ENCODE measurements around the gene CFAP43.
"Not testable (repeated sequence)": the region's sequence is repeated elsewhere in the genome, so short reads cannot be mapped to it uniquely, and the experiment has no call there.

CFAP43 gene

GRCh38 chr10:104220522-104220921 lies 11.6 kb downstream of the CFAP43 start:
- no peak for DNase-seq (ENCODE audit: low read depth, low spot score)

- DNase-seq (ENCODE audit: low read depth, low spot score), result no peak
Measured at GRCh38 chr10:104218751-104219150, 13.4 kb downstream of the CFAP43 start.

- DNase-seq (ENCODE audit: low read depth, low spot score), result no peak
Measured at GRCh38 chr10:104216631-104217030, 15.5 kb downstream of the CFAP43 start.

DNA sequence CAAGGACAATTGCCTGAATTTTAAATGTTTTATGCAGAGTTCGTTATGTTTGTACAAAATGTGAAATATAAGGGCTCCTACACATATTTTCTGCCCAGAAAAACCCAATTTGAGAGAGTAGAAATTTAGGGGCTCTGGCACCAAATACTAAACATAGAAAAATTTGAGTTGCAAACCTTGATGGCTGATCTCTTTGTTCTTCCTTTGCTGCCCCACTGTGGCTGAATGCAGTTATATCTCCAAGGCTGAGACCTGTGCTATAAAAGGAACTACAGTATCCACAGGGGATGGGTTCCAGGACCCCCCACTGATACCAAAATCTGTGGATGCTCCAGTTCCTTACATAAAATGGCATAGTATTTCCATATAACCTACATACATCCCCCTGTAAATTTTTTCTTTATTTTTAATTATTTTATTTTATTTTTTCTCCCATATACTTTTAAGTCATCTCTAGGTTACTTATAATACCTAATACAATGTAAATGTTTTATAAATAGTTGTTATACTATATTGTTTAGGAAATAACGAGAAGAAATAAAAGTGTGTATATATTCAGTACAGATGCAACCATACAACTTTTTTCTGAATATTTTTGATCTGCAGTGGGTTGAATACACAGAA lies 22.5 kb downstream of the CFAP43 start:
- DNase-seq (ENCODE audit: low read depth, low spot score), result peak; percentile 6

- no peak for DNase-seq (ENCODE audit: low read depth, low spot score)
Measured at GRCh38 chr10:104208730-104209129, 23.4 kb downstream of the CFAP43 start.

DNA sequence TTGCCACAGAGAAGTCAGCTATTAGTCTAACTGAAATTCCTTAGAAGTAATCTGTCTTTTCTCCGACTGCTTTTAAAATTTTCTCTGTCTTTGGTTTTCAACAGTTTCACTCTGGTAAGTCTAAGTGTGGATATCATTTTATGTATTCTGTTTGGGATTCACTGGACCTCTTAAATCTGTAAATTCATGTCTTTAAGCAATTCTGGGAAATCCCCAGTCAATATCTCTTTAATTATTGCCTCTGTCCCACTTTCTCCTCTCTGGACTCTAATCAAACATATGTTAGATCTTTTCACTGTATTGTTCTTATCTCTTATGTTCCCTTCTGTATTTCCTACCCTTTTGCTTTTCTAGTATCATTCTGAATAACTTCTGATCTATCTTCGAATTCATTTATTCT lies 29.9 kb downstream of the CFAP43 start:
- no peak for DNase-seq (ENCODE audit: low read depth, low spot score)

DNA sequence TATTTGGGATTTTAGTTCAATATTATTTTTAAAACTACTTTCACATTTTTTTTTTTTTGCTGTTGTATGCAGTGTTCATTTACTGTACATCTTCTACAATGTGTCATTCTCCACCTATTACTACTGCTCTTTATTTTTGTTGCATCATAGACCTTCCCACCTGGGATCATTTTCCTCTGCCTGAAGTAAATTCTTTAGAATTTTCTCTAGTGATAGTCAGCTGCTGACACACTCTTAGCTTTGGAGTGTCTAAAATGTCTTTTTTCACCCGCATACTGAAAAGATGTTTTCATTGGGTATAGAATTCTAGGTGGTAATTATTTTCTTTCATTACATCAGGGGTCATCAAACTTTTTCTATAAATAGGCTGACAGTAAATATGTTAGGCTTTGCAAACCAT lies 30.5 kb downstream of the CFAP43 start:
- DNase-seq (ENCODE audit: low read depth, low spot score), result no peak

DNA sequence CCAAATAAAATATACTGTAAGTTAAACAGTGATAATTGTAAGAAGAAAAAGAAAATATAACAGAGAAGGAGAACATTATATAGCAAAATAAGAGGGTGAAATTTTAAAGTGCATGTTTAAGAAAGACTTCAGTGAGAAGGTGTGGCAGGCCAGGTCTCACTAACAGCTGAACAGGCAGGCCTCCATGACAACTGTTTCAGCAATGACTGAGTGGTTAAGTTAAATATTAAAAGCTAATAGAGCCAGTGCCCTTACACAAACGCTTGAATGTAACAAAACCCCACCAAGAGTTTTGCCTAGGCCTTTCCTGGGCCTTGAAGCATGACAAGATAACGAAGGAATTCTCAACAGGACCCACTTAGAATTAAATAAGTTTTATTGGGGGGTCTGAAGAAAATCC lies 32.6 kb downstream of the CFAP43 start:
- no peak for DNase-seq (ENCODE audit: low read depth, low spot score)

- no peak for DNase-seq (ENCODE audit: low read depth, low spot score)
Measured at GRCh38 chr10:104197364-104197763, 34.8 kb downstream of the CFAP43 start.

- DNase-seq (ENCODE audit: low read depth, low spot score), result no peak
Measured at GRCh38 chr10:104195706-104196105, 36.5 kb downstream of the CFAP43 start.

GRCh38 chr10:104193787-104194186 lies 38.4 kb downstream of the CFAP43 start:
- DNase-seq (ENCODE audit: low read depth, low spot score), result no peak

GRCh38 chr10:104190695-104191094 lies 41.5 kb downstream of the CFAP43 start:
- DNase-seq (ENCODE audit: low read depth, low spot score), result no peak

DNA sequence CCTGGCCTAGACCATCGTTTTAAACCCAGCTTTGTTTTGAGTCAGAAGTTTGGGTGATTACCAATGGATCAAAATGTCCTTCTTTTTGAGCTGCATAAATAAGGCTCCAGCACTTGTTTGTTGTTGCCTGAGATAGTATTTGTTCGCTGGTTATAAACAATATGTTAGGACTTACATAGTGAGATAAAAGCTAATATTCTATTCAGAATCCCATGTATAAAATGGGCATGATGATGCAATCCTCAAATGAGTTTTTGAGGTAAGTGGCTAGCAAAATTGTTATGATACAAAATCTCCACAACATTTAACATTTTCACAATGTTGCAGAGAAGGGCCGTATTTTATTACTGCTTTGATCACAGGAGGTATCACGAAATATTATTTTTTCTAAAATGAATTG lies 48.5 kb downstream of the CFAP43 start:
- no peak for DNase-seq (ENCODE audit: low read depth, low spot score)

- DNase-seq (ENCODE audit: low read depth, low spot score), result not testable (repeated sequence)
Measured at GRCh38 chr10:104174136-104174535, 58.0 kb downstream of the CFAP43 start.

- DNase-seq (ENCODE audit: low read depth, low spot score), result no peak
Measured at GRCh38 chr10:104170610-104171254, 61.4 kb downstream of the CFAP43 start.

DNA sequence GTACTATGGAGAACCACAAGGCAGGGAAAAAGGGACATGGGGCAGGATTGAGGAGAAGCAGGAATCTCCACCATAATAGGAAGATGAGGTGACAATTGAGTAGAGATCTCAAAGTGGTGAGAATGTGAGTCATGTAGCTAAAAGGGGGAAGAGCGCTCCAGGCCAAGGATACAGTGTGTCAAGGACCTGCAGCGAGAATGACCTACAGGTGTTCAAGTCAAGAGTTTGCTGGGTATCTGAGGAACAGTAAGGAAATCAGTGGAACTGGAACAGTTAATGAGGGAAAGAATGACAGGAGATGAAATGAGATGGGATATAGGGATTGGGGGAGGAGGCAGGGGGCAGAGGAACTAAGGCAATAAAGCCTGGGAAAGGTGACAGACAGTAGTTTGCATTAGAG lies 76.6 kb downstream of the CFAP43 start:
- no peak for DNase-seq (ENCODE audit: low read depth, low spot score)

DNA sequence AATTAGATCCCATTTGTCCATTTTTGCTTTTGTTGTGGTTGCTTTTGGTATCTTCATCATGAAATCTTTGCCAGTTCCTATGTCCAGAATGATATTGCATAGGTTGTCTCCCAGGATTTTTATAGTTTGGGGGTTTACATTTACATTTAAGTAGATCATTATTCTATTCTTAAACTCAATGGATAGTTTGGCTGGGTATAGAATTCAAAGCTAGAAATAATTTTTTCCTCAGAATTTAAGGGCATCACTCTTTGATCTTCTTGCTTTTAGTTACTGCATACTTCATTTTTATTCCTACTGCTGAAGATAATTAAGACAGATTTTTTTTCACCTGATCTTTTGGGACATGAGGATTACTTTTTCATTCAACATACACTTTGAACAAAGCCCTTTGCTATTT lies 80.4 kb downstream of the CFAP43 start:
- DNase-seq (ENCODE audit: low read depth, low spot score), result no peak

DNA sequence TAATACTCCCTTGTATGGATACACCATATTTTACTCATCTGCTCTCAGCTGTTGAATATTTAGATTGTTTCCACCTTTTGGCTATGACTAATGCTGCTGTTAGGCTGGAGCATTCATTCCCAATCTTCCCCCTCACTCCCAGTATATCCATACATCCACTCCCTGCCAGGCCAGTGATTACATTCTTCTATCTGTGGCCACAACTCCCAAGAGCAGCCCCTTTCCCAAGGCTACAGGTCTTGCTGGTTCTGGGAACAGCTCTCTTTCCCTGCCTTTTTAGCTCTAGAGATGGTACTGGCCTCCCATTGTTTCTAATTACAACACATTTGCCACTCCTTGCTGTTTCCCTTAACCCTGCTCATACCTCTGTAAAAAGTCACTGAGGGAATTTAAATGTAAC lies 82.0 kb downstream of the CFAP43 start:
- DNase-seq (ENCODE audit: low read depth, low spot score), result no peak

GRCh38 chr10:104146882-104147281 lies 85.3 kb downstream of the CFAP43 start:
- DNase-seq (ENCODE audit: low read depth, low spot score), result no peak

DNA sequence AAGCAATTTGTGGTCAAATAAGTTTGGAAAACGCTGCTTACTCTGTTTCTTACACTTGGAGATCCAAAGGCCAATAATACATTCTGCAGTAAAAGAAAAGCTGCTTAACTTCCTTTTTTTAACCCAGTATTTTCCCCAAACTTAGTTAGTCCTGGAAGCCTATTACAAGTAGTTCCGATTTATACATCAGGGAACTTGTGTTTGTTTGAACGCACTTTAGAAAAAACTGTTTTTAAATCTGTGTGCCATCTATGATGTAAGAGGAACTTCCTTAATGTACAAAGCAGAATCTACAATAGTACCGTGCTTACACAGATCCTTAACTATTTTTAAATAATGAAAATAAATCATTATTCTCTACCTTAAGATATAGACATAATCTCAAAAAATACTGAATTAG lies 87.2 kb downstream of the CFAP43 start:
- DNase-seq (ENCODE audit: low read depth, low spot score), result no peak

- DNase-seq (ENCODE audit: low read depth, low spot score), result no peak
Measured at GRCh38 chr10:104143829-104144228, 88.3 kb downstream of the CFAP43 start.

DNA sequence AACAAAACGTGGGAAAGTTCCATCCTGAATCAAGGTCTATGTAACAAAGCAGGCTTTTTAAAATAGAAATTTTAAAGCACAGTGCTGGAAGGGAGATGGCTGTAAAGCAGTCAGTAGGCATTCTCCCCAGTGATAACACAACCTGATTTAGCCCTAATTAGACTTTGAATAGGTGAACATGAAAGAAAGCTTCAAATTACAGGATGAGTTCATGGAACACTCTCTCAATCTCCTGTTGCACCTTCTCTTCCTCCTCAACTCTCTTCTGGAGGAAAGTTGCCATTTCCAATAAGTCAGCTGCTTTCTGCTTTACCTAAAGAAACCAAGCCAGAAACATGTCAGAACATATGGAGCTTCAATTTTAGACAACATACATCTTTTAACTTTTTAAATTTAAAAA lies 90.1 kb downstream of the CFAP43 start:
- no peak for DNase-seq (ENCODE audit: low read depth, low spot score)

DNA sequence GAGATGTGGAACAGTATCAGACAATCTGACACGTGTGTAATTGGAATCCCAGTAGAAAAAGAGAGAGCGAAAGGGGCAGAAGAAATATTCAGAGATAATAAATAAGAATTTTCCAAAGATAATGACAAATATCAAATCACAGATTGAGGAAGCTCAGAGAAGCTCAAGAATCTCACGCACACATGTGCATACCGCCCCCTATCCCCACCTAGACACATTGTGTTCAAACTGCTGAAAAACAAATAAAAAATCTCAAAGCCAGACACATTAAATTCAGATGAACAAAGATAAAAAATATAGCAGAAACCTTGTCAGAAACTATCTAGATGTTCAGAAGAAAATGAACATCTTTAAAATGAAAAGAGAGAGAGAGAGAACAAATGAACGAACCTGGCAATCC lies 92.9 kb downstream of the CFAP43 start:
- no peak for DNase-seq (ENCODE audit: low read depth, low spot score)

GRCh38 chr10:104138131-104138530 lies 94.0 kb downstream of the CFAP43 start:
- no peak for DNase-seq (ENCODE audit: low read depth, low spot score)
